ENCODE results near the gene TMEM147. TPM values are rescaled to one million over a fixed set of nuclear protein-coding genes. Genes with fewer than 3 reads are reported as not detected.

The TMEM147 gene
- total RNA-seq, 4 donors from 2014 or later, result 34.6 to 111 (median 50.0) TPM

- Histone ChIP-seq H3K27me3 (no peaks in the 10 kb centered on the region), H3K4me3 (no peak overlapping the region), H3K27ac (no peak overlapping the region), H3K9me3 (no peaks in the 10 kb centered on the region), H3K36me3 (no peaks in the 10 kb centered on the region), H3K4me1 (no peaks in the 10 kb centered on the region)
- TF ChIP-seq POLR2A (IDR thresholded peaks at IDR 0.05), result no peak
- TF ChIP-seq CTCF (IDR thresholded peaks at IDR 0.05), result no peak
- no peak for DNase-seq
- intact Hi-C loops (cut with DNase I; ENCODE audit: low total_unique reads), result no loop called here
These were observed 19.6 kb upstream of the TMEM147 start for GRCh38 chr19:35525873-35526272.

- H3K4me3 ChIP-seq, result no peak within 1 kb of the TSS
- H3K27me3 ChIP-seq, result peaks cover 0 to 16% of the 10 kb centered on the region in 2 donors
- H3K27ac ChIP-seq, result no peak within 1 kb of the TSS
- no peaks in the 10 kb centered on the region for H3K4me1 ChIP-seq
- no peaks in the 10 kb centered on the region for H3K9me3 ChIP-seq
- intact Hi-C loops (cut with DNase I; ENCODE audit: low total_unique reads), result no loop called here
- no peaks in the 10 kb centered on the region for H3K36me3 ChIP-seq
- no peak for DNase-seq
- TF ChIP-seq POLR2A (IDR thresholded peaks at IDR 0.05) (no peak), CTCF (IDR thresholded peaks at IDR 0.05) (no peak)
These were observed 17.0 kb upstream of the TMEM147 start, which contains the start of gene SBSN for GRCh38 chr19:35528218-35529038. TSS of gene SBSN (minus strand) at chr19:35528311. CDS start at chr19:35528281, 30 bp downstream.

DNA sequence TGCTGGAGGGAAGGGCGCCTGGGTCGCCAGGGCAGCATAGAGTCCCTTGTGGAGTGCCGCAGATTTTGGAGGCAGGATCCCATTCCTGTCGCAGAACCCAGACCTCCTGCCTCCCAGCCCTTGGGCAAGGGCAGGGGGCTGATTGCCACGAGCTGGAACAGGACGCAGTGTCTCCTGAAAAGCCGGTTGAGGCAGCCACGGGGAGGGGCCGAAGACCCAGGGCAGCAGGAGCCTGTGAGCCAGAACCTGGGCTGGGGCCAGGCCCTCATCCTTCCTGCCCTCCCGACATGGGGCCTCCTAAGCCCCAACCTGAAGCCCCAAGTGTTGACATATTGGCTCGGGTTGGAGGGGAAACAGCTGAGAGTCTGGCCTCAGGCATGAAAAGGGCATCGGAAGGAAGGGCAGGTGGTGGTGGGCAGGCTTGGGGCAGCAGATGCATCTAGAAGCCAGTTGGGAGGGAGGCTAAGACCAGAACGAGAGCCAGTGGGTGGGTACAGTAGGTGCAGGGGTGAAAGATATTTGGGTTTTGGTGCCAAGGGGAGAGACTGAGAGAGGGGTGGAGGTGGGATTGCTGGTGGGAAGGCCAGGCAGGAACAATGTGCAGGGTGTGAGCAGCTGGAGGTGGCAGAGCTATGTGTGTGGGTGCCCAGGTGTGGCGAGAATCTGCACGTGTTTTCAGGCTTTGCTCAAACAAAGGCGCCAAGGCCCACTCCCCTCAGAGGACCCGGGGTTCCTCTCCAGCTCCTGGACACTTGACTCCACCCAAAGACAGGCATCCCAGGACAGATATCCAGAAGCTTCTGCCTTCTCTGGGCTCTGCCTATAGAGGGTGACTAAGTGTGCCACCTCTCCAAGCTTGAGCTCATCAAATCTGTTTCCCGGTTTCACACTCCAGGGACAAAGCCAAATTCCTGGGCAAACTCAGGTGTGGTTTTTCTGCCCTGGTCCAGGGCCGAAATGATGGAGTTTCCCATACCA is 15.9 kb upstream of the TMEM147 start:
- H3K27me3 ChIP-seq, result peaks cover 0 to 23% of the 10 kb centered on the region in 2 donors
- H3K27ac ChIP-seq, result no peak overlapping the region
- no peaks in the 10 kb centered on the region for H3K4me1 ChIP-seq
- H3K36me3 ChIP-seq, result no peaks in the 10 kb centered on the region
- DNase-seq, result no peak
- H3K9me3 ChIP-seq, result no peaks in the 10 kb centered on the region
- no peak overlapping the region for H3K4me3 ChIP-seq
- intact Hi-C loops (cut with DNase I; ENCODE audit: low total_unique reads), result no loop called here
- TF ChIP-seq CTCF (IDR thresholded peaks at IDR 0.05), result no peak
- TF ChIP-seq POLR2A (IDR thresholded peaks at IDR 0.05), result no peak

GRCh38 chr19:35531291-35531690 is 14.1 kb upstream of the TMEM147 start:
- Histone ChIP-seq H3K4me1 (no peaks in the 10 kb centered on the region), H3K36me3 (no peaks in the 10 kb centered on the region), H3K27me3 (peaks cover 0 to 23% of the 10 kb centered on the region in 2 donors), H3K9me3 (no peaks in the 10 kb centered on the region), H3K27ac (no peak overlapping the region), H3K4me3 (no peak overlapping the region)
- TF ChIP-seq CTCF (IDR thresholded peaks at IDR 0.05) (no peak), POLR2A (IDR thresholded peaks at IDR 0.05) (no peak)
- DNase-seq, result no peak
- intact Hi-C loops (cut with DNase I; ENCODE audit: low total_unique reads), result no loop called here

Measured in uterus (tissue), 4 donors.